DND-41 (cell line): ENCODE data around the gene CKAP4.

Experiments
- ATAC-seq: fragments of 200-7000 bp; cut with Tn5 transposase; 3 replicates; pipeline ENCODE4 v1.9.1; 2021; ENCODE audit warnings: low read depth; ENCODE audit not compliant: insufficient read depth
- DNase-seq: peaks from one replicate; pipeline ENCODE4 v3.0.0-alpha.2; 2020
- H2AFZ ChIP-seq: 2 replicates; pipeline ENCODE4 v1.6.0; 2012; ENCODE audit warnings: low read depth, low read length
- H3K27ac ChIP-seq: 2 replicates; pipeline ENCODE4 v1.5.1; 2012; ENCODE audit warnings: low read length, inconsistent platforms
- H3K27me3 ChIP-seq: fragments of 200-600 bp; sonication (generic); 2 replicates; pipeline ENCODE4 v1.6.0; 2012; ENCODE audit warnings: low read length, mild to moderate bottlenecking, inconsistent platforms; ENCODE audit not compliant: insufficient read depth, poor library complexity
- H3K36me3 ChIP-seq: 2 replicates; pipeline ENCODE4 v1.5.1; 2012; ENCODE audit warnings: low read length, inconsistent platforms; ENCODE audit not compliant: insufficient read depth
- H3K4me1 ChIP-seq: 2 replicates; pipeline ENCODE4 v1.5.1; 2012; ENCODE audit warnings: mild to moderate bottlenecking, low read length; ENCODE audit not compliant: insufficient read depth
- H3K4me2 ChIP-seq: 2 replicates; pipeline ENCODE4 v1.6.0; 2012; ENCODE audit warnings: mild to moderate bottlenecking, moderate library complexity, low read length, inconsistent platforms; ENCODE audit not compliant: insufficient read depth
- H3K4me3 ChIP-seq, 2 experiments: fragments of 200-600 bp in 1 of 2; shearing (Covaris generic) in 1 of 2; 2 replicates each; pipeline ENCODE4 v1.5.1; 2012 to 2016; ENCODE audit warnings: inconsistent platforms in 2 of 2, low read length in 2 of 2, mild to moderate bottlenecking in 2 of 2, low read depth in 1 of 2, moderate library complexity in 1 of 2
- H3K79me2 ChIP-seq: 2 replicates; pipeline ENCODE4 v1.6.0; 2012; ENCODE audit warnings: low read length, inconsistent platforms; ENCODE audit not compliant: insufficient read depth
- H3K9ac ChIP-seq: 2 replicates; pipeline ENCODE4 v1.6.0; 2012; ENCODE audit warnings: low read depth, mild to moderate bottlenecking, inconsistent platforms, low read length, moderate library complexity
- H3K9me3 ChIP-seq: 2 replicates; pipeline ENCODE4 v1.5.1; 2012; ENCODE audit warnings: low read length, moderate library complexity, mild to moderate bottlenecking, inconsistent platforms; ENCODE audit not compliant: insufficient read depth, severe bottlenecking
- H4K20me1 ChIP-seq: 2 replicates; pipeline ENCODE4 v1.6.0; 2012; ENCODE audit warnings: low read length; ENCODE audit not compliant: insufficient read depth
- EZH2 ChIP-seq: IDR thresholded peaks from 3 replicates; pipeline ENCODE4 v1.6.1; 2012; ENCODE audit warnings: borderline replicate concordance, low read depth, mild to moderate bottlenecking, moderate library complexity, low read length, inconsistent platforms; ENCODE audit not compliant: severe bottlenecking
- TF ChIP-seq, protein P1 (sequence below): IDR thresholded peaks from 2 replicates; pipeline ENCODE4 v1.5.1; 2012; ENCODE audit warnings: borderline replicate concordance, low read length, moderate library complexity, mild to moderate bottlenecking; ENCODE audit not compliant: poor library complexity, severe bottlenecking; ENCODE audit errors: extremely low read depth

Gene CKAP4

DNA sequence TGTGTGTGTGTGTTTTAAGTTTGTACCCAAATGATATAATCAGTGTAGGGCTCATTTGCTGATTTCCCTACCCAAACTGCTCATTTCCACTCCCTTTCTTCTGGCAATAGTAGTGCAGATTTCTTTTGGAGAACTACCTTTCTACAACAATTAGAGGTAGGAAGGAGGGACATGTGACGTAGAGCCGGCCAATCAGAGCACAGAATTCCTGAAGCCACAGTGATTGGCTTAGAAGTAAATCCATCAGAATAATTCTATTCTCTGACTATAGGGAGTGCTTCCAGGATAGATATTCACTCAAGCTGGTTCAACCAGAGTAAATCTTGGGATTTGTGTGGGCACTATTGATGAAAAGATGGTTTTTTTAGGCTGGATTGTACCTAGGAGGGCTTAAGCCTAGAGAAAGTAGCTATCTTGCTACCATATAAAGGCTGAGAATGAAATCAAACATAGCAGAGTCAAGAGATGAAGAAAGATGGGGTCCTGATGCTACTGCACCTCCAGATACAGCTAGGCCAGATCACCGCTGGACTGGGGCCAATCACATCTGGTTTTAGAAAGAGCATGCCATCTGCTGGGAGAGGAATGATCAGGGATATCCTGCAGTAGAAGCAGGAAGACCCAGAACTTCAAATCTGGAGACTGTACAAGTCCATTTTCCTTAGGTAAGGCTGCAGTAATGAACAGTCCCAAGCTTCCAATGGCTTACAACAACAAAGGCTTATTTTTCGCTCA, 55.0 kb downstream of the CKAP4 start:
- no peaks in the 10 kb centered on the region for H3K9me3 ChIP-seq
- no peak overlapping the region for H3K27ac ChIP-seq
- H3K9ac ChIP-seq, result no peak overlapping the region
- no peaks in the 10 kb centered on the region for H3K36me3 ChIP-seq
- H2AFZ ChIP-seq, result no peak overlapping the region
- ATAC-seq (no peak), DNase-seq (no peak)
- peaks cover 9% of the 10 kb centered on the region for H3K27me3 ChIP-seq
- H3K79me2 ChIP-seq, result no peaks in the 10 kb centered on the region
- no peaks in the 10 kb centered on the region for H3K4me1 ChIP-seq
- no peaks in the 10 kb centered on the region for H4K20me1 ChIP-seq
- TF ChIP-seq EZH2, result no peak
- TF ChIP-seq, protein P1, sequence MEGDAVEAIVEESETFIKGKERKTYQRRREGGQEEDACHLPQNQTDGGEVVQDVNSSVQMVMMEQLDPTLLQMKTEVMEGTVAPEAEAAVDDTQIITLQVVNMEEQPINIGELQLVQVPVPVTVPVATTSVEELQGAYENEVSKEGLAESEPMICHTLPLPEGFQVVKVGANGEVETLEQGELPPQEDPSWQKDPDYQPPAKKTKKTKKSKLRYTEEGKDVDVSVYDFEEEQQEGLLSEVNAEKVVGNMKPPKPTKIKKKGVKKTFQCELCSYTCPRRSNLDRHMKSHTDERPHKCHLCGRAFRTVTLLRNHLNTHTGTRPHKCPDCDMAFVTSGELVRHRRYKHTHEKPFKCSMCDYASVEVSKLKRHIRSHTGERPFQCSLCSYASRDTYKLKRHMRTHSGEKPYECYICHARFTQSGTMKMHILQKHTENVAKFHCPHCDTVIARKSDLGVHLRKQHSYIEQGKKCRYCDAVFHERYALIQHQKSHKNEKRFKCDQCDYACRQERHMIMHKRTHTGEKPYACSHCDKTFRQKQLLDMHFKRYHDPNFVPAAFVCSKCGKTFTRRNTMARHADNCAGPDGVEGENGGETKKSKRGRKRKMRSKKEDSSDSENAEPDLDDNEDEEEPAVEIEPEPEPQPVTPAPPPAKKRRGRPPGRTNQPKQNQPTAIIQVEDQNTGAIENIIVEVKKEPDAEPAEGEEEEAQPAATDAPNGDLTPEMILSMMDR, result no peak
- no peak overlapping the region for H3K4me3 ChIP-seq
- H3K4me2 ChIP-seq, result no peak overlapping the region

DNA sequence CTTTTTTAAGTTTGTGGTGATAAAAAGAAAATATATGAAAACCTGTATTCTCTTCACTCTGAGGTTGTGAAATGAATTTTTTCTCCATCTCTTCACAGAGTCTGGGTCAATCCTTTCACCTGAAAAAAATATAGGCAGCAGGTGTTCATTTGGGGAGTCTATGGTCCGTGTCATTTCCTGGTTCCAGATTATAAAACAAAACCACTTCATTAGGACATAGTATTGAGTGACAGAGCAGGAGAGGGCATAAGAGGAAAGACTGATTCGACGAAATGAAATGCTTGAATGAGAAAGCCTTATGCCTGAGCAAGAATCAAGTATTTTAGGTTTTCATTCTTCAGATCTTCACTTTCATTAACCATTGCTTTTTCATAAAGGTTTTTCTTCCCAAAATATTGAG, 57.2 kb downstream of the CKAP4 start:
- DNase-seq, result no peak
- no peaks in the 10 kb centered on the region for H3K36me3 ChIP-seq
- no peaks in the 10 kb centered on the region for H3K9me3 ChIP-seq
- no peak for ATAC-seq
- no peaks in the 10 kb centered on the region for H3K4me1 ChIP-seq
- no peak overlapping the region for H3K27ac ChIP-seq
- peaks cover 9% of the 10 kb centered on the region for H3K27me3 ChIP-seq
- H3K4me3 ChIP-seq, result no peak overlapping the region
- TF ChIP-seq, protein P1, result no peak
- TF ChIP-seq EZH2, result no peak
- no peak overlapping the region for H3K9ac ChIP-seq
- no peaks in the 10 kb centered on the region for H4K20me1 ChIP-seq
- H3K79me2 ChIP-seq, result no peaks in the 10 kb centered on the region
- no peak overlapping the region for H3K4me2 ChIP-seq
- H2AFZ ChIP-seq, result no peak overlapping the region

DNA sequence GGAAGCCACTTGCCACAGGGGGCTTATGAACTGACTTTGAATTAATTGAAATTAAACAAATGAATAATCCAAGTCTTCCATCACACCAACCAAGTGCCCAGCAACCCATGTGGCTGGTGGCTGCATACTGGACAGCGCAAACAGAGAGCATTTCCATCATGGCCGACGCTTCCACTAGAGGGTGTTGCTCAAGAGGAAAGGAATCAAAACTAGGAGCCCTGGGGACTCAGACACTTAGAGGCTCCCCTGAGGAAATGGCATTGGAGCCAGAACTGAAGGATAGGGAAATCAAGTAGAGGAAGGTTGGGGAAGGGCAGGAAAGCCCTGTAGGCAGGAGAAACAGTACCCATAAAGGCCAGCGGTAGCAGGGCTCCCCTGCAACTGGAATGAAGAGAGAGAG, 58.5 kb downstream of the CKAP4 start:
- ATAC-seq, result no peak
- H3K27me3 ChIP-seq, result peaks cover 16% of the 10 kb centered on the region

More for the DNA sequence above, 58.5 kb downstream of the CKAP4 start:
- H3K9ac ChIP-seq, result no peak overlapping the region
- no peak for DNase-seq
- no peak overlapping the region for H2AFZ ChIP-seq
- no peaks in the 10 kb centered on the region for H3K9me3 ChIP-seq
- no peaks in the 10 kb centered on the region for H3K4me1 ChIP-seq
- H3K4me3 ChIP-seq, result no peak overlapping the region
- no peaks in the 10 kb centered on the region for H4K20me1 ChIP-seq
- no peak overlapping the region for H3K27ac ChIP-seq
- H3K36me3 ChIP-seq, result no peaks in the 10 kb centered on the region
- no peak for TF ChIP-seq EZH2
- TF ChIP-seq, protein P1, result no peak
- no peak overlapping the region for H3K4me2 ChIP-seq
- H3K79me2 ChIP-seq, result no peaks in the 10 kb centered on the region
